PC-3 (cell line): ENCODE results near the gene ABHD18. TPM values are rescaled to one million over a fixed set of nuclear protein-coding genes. Genes with fewer than 3 reads are reported as not detected.
A peak's percentile ranks its signal among the peaks of the same experiment; 100 is the strongest.

Source experiments
- ATAC-seq: fragments of 200-7000 bp; cut with Tn5 transposase; 2 replicates; pipeline ENCODE4 v1.9.1; 2020; ENCODE audit warnings: mild to moderate bottlenecking, moderate library complexity
- BruUV-seq: library from RNA; stranded (reverse); fragments of 400-500 nt; replicated peaks from 2 replicates; lab custom pipeline; 2021; lab: Mats Ljungman, UMichigan
- CTCF ChIA-PET: fragments of 300-600 bp; sonication (Branson Sonifier 250); formaldehyde crosslinking; loops from one replicate; lab custom pipeline; 2022; ENCODE audit warnings: antibody characterized with exemption; lab: Charles Lee
- POLR2A ChIA-PET: fragments of 300-600 bp; sonication (Branson Sonifier 250); formaldehyde crosslinking; loops from one replicate; lab custom pipeline; 2022; ENCODE audit warnings: antibody characterized with exemption; ENCODE audit not compliant: unreplicated experiment; lab: Charles Lee
- DNase-seq: peaks from one replicate; pipeline ENCODE4 v3.0.0-alpha.2; 2015
- H2AFZ ChIP-seq: fragments of 300-600 bp; sonication (generic); 2 replicates; pipeline ENCODE4 v1.6.0; 2016; ENCODE audit warnings: antibody characterized with exemption, low read length
- H3F3A ChIP-seq: fragments of 300-600 bp; sonication (generic); one replicate; pipeline ENCODE4 v1.6.0; 2017; ENCODE audit warnings: antibody characterized with exemption, low read length, control low read depth, mild to moderate bottlenecking; ENCODE audit not compliant: unreplicated experiment
- H3K27ac ChIP-seq: fragments of 300-600 bp; sonication (generic); 2 replicates; pipeline ENCODE4 v1.5.1; 2016; ENCODE audit warnings: mild to moderate bottlenecking, low read length
- H3K27me3 ChIP-seq: fragments of 300-600 bp; sonication (generic); 2 replicates; pipeline ENCODE4 v1.6.1; 2016; ENCODE audit warnings: low read length, mixed read lengths
- H3K36me3 ChIP-seq: fragments of 300-600 bp; sonication (generic); 2 replicates; pipeline ENCODE4 v1.6.1; 2016; ENCODE audit warnings: low read depth, mixed run types, low read length, mixed read lengths
- H3K4me1 ChIP-seq: fragments of 300-600 bp; sonication (generic); 2 replicates; pipeline ENCODE4 v1.5.1; 2016; ENCODE audit warnings: low read length; ENCODE audit not compliant: insufficient read depth
- H3K4me2 ChIP-seq: fragments of 300-600 bp; sonication (generic); 2 replicates; pipeline ENCODE4 v1.6.0; 2016; ENCODE audit warnings: low read length
- H3K4me3 ChIP-seq: fragments of 300-600 bp; sonication (generic); 2 replicates; pipeline ENCODE4 v1.5.1; 2016; ENCODE audit warnings: mild to moderate bottlenecking, low read length, mixed read lengths
- H3K79me2 ChIP-seq: fragments of 300-600 bp; sonication (generic); 2 replicates; pipeline ENCODE4 v1.6.1; 2017; ENCODE audit warnings: low read length, mixed read lengths
- H3K9ac ChIP-seq: fragments of 300-600 bp; sonication (generic); 2 replicates; pipeline ENCODE4 v1.6.0; 2016; ENCODE audit warnings: mild to moderate bottlenecking, low read length
- H3K9me2 ChIP-seq: fragments of 300-600 bp; sonication (generic); replicated peaks from 2 replicates; pipeline ENCODE4 v1.6.1; 2016; ENCODE audit warnings: mixed run types, low read length, mixed read lengths
- H3K9me3 ChIP-seq: fragments of 300-600 bp; sonication (generic); 2 replicates; pipeline ENCODE4 v1.6.1; 2016; ENCODE audit warnings: low read length, mixed read lengths
- H4K20me1 ChIP-seq: fragments of 300-600 bp; sonication (generic); 2 replicates; pipeline ENCODE4 v1.6.1; 2016; ENCODE audit warnings: low read length, mixed read lengths
- EZH2 ChIP-seq: fragments of 300-600 bp; sonication (generic); IDR thresholded peaks from one replicate; pipeline ENCODE4 v1.6.1; 2017; ENCODE audit warnings: antibody characterized with exemption, mild to moderate bottlenecking, low read length; ENCODE audit not compliant: unreplicated experiment
- EZH2phosphoT487 ChIP-seq: fragments of 300-600 bp; sonication (generic); IDR thresholded peaks from 2 replicates; pipeline ENCODE4 v1.6.1; 2018; ENCODE audit warnings: mild to moderate bottlenecking, antibody characterized with exemption, low read length, borderline replicate concordance
- intact Hi-C: fragments of 100-400 bp; cut with micrococcal nuclease; formaldehyde crosslinking; loops from 2 replicates; pipeline ENCODE4 v1.9.0; 2023
- total RNA-seq: library from RNA; depleted of rRNA; stranded (reverse); fragments of >200 nt; gene quantifications from 2 replicates; pipeline ENCODE4 v1.2.3, GENCODE V29; 2014
- TF ChIP-seq, protein P1 (sequence below): fragments of 300-600 bp; sonication (generic); conservative IDR thresholded peaks from 2 replicates; pipeline ENCODE4 v1.5.1; 2017; ENCODE audit warnings: antibody characterized with exemption, low read depth, mild to moderate bottlenecking, low read length

Gene ABHD18
- total RNA-seq, 1 experiment from 2014 or later, result 3.3 TPM

DNA sequence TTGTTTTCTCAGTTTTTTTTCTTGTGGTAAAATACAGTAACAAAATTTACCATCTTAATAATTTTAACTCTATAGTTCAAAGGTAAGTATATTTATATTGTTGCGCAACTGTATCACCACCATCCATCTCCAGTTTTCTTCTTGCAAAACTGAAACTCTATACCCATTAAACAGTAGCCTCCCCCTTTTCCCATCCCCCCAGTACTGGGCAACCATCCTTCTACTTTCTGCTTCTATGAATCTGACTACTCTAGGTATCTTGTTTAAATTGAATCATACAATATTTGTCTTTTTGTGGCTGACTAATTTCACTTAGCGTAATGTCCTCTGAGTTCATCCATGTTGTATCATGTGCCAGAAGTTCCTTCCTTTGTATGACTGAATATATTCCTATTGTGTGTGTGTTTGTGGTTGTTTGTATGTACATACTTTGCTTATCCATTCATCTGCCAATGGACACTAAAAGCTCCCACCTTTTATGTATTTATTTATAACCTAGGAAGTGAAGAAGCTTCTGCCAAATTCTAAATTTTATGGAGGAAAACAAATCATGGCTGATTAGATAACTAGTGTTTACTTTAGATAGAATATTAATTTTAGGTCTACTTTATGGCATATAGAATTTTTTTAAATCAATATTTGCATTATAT is 10.0 kb downstream of the ABHD18 start:
- 0 out of 2 replicates have a peak, but pooled peaks have one; percentile 30 for TF ChIP-seq EZH2phosphoT487
- TF ChIP-seq, protein P1, sequence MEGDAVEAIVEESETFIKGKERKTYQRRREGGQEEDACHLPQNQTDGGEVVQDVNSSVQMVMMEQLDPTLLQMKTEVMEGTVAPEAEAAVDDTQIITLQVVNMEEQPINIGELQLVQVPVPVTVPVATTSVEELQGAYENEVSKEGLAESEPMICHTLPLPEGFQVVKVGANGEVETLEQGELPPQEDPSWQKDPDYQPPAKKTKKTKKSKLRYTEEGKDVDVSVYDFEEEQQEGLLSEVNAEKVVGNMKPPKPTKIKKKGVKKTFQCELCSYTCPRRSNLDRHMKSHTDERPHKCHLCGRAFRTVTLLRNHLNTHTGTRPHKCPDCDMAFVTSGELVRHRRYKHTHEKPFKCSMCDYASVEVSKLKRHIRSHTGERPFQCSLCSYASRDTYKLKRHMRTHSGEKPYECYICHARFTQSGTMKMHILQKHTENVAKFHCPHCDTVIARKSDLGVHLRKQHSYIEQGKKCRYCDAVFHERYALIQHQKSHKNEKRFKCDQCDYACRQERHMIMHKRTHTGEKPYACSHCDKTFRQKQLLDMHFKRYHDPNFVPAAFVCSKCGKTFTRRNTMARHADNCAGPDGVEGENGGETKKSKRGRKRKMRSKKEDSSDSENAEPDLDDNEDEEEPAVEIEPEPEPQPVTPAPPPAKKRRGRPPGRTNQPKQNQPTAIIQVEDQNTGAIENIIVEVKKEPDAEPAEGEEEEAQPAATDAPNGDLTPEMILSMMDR, result no peak
- TF ChIP-seq EZH2, result no peak
- Histone ChIP-seq H4K20me1 (no peaks in the 10 kb centered on the region), H3K79me2 (no peaks in the 10 kb centered on the region), H3K4me1 (peaks cover 12% of the 10 kb centered on the region), H3K9ac (no peak overlapping the region), H3K27me3 (no peaks in the 10 kb centered on the region), H3K9me2 (no peaks in the 10 kb centered on the region), H3K27ac (peak overlapping the region; percentile 79), H3F3A (no peaks in the 10 kb centered on the region), H3K4me3 (no peak overlapping the region), H3K4me2 (0 out of 2 replicates have a peak overlapping the region, but pooled peaks have one; percentile 20), H3K9me3 (no peaks in the 10 kb centered on the region), H2AFZ (no peak overlapping the region), H3K36me3 (no peaks in the 10 kb centered on the region)
- BruUV-seq, result no TSS peak
- intact Hi-C loops, result loop anchor here (1.0 to 2.0 kb wide), 2 partner anchors 22 to 86 kb away; partner anchors contain the start of gene LARP1B
- DNase-seq (peak; percentile 94), ATAC-seq (peak; percentile 97)
- ChIA-PET POLR2A (no interaction called here), CTCF (no interaction called here)

DNA sequence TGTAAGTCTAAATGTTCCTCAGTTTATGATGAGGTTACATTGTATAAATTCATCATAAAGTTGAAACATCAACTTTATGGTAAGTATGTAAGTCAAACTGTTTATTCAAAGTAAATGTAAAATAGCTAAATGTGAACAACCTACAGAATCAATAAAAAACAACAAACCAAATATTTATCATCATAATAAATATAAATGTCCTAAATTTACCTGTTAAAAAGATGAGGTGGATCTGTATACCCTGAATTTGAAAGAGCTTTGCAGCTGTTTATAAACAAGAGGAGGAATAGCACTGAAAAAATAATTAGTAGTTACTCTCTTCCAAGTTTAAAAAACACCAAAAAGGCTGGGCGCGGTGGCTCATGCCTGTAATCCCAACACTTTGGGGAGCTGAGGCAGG is 13.7 kb downstream of the ABHD18 start:
- Histone ChIP-seq H3K9me2 (no peaks in the 10 kb centered on the region), H3K79me2 (no peaks in the 10 kb centered on the region), H3K4me2 (no peak overlapping the region), H3K36me3 (no peaks in the 10 kb centered on the region), H3K27me3 (no peaks in the 10 kb centered on the region), H3K4me3 (no peak overlapping the region), H3K9me3 (no peaks in the 10 kb centered on the region), H3F3A (no peaks in the 10 kb centered on the region), H3K4me1 (peaks cover 12% of the 10 kb centered on the region), H2AFZ (no peak overlapping the region), H3K9ac (no peak overlapping the region), H4K20me1 (no peaks in the 10 kb centered on the region), H3K27ac (no peak overlapping the region)
- intact Hi-C loops, result no loop called here
- ChIA-PET CTCF (no interaction called here), POLR2A (no interaction called here)
- no peak for ATAC-seq
- no peak for DNase-seq
- no TSS peak for BruUV-seq
- TF ChIP-seq, protein P1, result no peak
- TF ChIP-seq EZH2phosphoT487 (no peak), EZH2 (no peak)

DNA sequence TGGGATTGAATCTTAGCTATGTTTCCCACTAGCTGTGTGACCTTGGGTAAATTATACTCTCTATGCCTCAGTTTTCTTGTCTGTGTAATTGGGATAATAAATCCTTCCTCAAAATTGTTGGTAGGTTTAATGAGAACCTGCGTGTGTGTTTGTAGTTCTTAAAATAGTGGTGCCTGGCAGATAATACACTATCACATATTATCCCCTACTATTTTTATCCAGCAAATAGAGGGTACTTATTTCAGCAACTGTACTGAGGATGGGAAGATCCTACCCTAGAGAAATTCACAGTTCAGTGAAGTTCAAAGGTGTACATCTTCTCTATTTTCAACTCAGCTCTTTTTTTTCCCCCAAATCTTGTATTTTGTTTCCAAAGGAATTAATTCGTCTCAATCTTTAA is 17.2 kb downstream of the ABHD18 start:
- CTCF ChIA-PET, result no interaction called here
- Histone ChIP-seq H3K79me2 (no peaks in the 10 kb centered on the region), H3K9me2 (no peaks in the 10 kb centered on the region), H3K9me3 (no peaks in the 10 kb centered on the region), H3K36me3 (no peaks in the 10 kb centered on the region), H3K27me3 (no peaks in the 10 kb centered on the region), H3K27ac (no peak overlapping the region), H3K4me1 (no peaks in the 10 kb centered on the region), H3K4me3 (no peak overlapping the region), H2AFZ (no peak overlapping the region), H3K4me2 (no peak overlapping the region), H3K9ac (no peak overlapping the region), H4K20me1 (no peaks in the 10 kb centered on the region), H3F3A (no peaks in the 10 kb centered on the region)
- ATAC-seq (no peak), DNase-seq (no peak)
- intact Hi-C loops, result no loop called here
- TF ChIP-seq, protein P1, result no peak
- TF ChIP-seq EZH2, result no peak
- TF ChIP-seq EZH2phosphoT487, result no peak
- POLR2A ChIA-PET, result no interaction called here
- no TSS peak for BruUV-seq
